B cell (primary cell): ENCODE measurements around the gene FBLN5. TPM values are rescaled to one million over a fixed set of nuclear protein-coding genes. Genes with fewer than 3 reads are reported as not detected.

Experiments used
- ATAC-seq: fragments of 200-7000 bp; cut with Tn5 transposase; one replicate; pipeline ENCODE4 v1.10.0; 2021; ENCODE audit warnings: low read depth, mild to moderate bottlenecking, moderate number of reproducible peaks, moderate library complexity
- CTCF ChIA-PET: fragments of 350-600 bp; sonication (Branson Sonifier 250); formaldehyde crosslinking; loops from one replicate; lab custom pipeline; 2021; ENCODE audit warnings: antibody characterized with exemption, inconsistent platforms; lab: Charles Lee
- POLR2A ChIA-PET: fragments of 350-600 bp; sonication (Branson Sonifier 250); formaldehyde crosslinking; loops from one replicate; lab custom pipeline; 2021; ENCODE audit warnings: antibody characterized with exemption; lab: Charles Lee
- DNase-seq: peaks from one replicate; pipeline ENCODE4 v3.0.0; 2013
- H2AFZ ChIP-seq: 2 replicates; pipeline ENCODE4 v1.6.1; 2012; ENCODE audit warnings: mild to moderate bottlenecking, low read depth, low read length; ENCODE audit not compliant: insufficient read depth, poor library complexity, severe bottlenecking
- H3K27ac ChIP-seq, 2 donors: 1 replicate in 1 of 2; 2 replicates in 1 of 2; pipeline ENCODE4 v1.5.1; 2012 to 2013; ENCODE audit warnings: low read length in 2 of 2, mild to moderate bottlenecking in 2 of 2, moderate library complexity in 1 of 2
- H3K27me3 ChIP-seq, 4 experiments: fragments of 200-600 bp in 1 of 4; sonication (generic) in 1 of 4; replicated peaks in 1 of 4; 1 replicate in 2 of 4; 2 replicates in 2 of 4; pipeline versions ENCODE4 v1.6.1 to v1.7.0; 2013 to 2016; ENCODE audit warnings: low read length in 3 of 4, mild to moderate bottlenecking in 2 of 4, mixed read lengths in 1 of 4, moderate library complexity in 1 of 4; ENCODE audit not compliant: insufficient read depth in 4 of 4, control insufficient read depth in 3 of 4; ENCODE audit errors: control extremely low read depth in 1 of 4
- H3K36me3 ChIP-seq, 2 experiments: replicated peaks in 1 of 2; 1 replicate in 1 of 2; 2 replicates in 1 of 2; pipeline versions ENCODE4 v1.6.1 to v1.7.1; 2013; ENCODE audit warnings: low read length in 1 of 2; ENCODE audit not compliant: insufficient read depth in 2 of 2, control insufficient read depth in 1 of 2; ENCODE audit errors: control extremely low read depth in 1 of 2, extremely low read depth in 1 of 2
- H3K4me1 ChIP-seq, 2 donors: fragments of 200-600 bp in 1 of 2; sonication (generic) in 1 of 2; 1 replicate in 1 of 2; 2 replicates in 1 of 2; pipeline versions ENCODE4 v1.5.1 to v1.6.1; 2013 to 2017; ENCODE audit warnings: low read length in 2 of 2; ENCODE audit not compliant: control insufficient read depth in 2 of 2, insufficient read depth in 2 of 2
- H3K4me2 ChIP-seq: replicated peaks from 2 replicates; pipeline ENCODE3; 2012; ENCODE audit warnings: mild to moderate bottlenecking, low read depth, low read length; ENCODE audit not compliant: poor library complexity, severe bottlenecking
- H3K4me3 ChIP-seq, 5 experiments: fragments of 200-600 bp in 1 of 5; sonication (generic) in 1 of 5; 1 replicate in 3 of 5; 2 replicates in 2 of 5; pipeline versions ENCODE4 v1.5.1 to v1.7.0; 2011 to 2016; ENCODE audit warnings: low read length in 4 of 5, mild to moderate bottlenecking in 4 of 5, low read depth in 2 of 5, control low read depth in 1 of 5, moderate library complexity in 1 of 5; ENCODE audit not compliant: insufficient read depth in 1 of 5; ENCODE audit errors: control extremely low read depth in 1 of 5, extremely low read depth in 1 of 5
- H3K79me2 ChIP-seq: fragments of 200-600 bp; sonication (generic); one replicate; pipeline ENCODE4 v1.6.0; 2016; ENCODE audit warnings: low read length; ENCODE audit not compliant: control insufficient read depth, insufficient read depth
- H3K9ac ChIP-seq: fragments of 200-600 bp; sonication (generic); 2 replicates; pipeline ENCODE4 v1.6.1; 2017; ENCODE audit warnings: mild to moderate bottlenecking, low read length, moderate library complexity
- H3K9me3 ChIP-seq, 3 donors: one replicate each; pipeline versions ENCODE4 v1.6.1 to v1.7.1; 2013; ENCODE audit warnings: low read length in 2 of 3; ENCODE audit not compliant: control insufficient read depth in 2 of 3, insufficient read depth in 1 of 3; ENCODE audit errors: control extremely low read depth in 1 of 3
- H4K20me1 ChIP-seq: 2 replicates; pipeline ENCODE4 v1.6.0; 2012; ENCODE audit warnings: mild to moderate bottlenecking, low read length; ENCODE audit not compliant: insufficient read depth, control insufficient read depth, poor library complexity, severe bottlenecking
- H3K27ac Mint-ChIP-seq: one replicate; pipeline ENCODE4 v1.8.0; 2021; ENCODE audit warnings: mixed read lengths
- H3K27me3 Mint-ChIP-seq: one replicate; pipeline ENCODE4 v1.8.0; 2021; ENCODE audit warnings: mixed read lengths
- H3K4me1 Mint-ChIP-seq: one replicate; pipeline ENCODE4 v1.8.0; 2021; ENCODE audit warnings: mixed read lengths
- H3K4me3 Mint-ChIP-seq: one replicate; pipeline ENCODE4 v1.8.0; 2021; ENCODE audit warnings: mixed read lengths
- H3K9me3 Mint-ChIP-seq: one replicate; pipeline ENCODE4 v1.8.0; 2022; ENCODE audit warnings: mixed read lengths; ENCODE audit not compliant: insufficient read depth
- EZH2 ChIP-seq: IDR thresholded peaks from 2 replicates; pipeline ENCODE4 v1.6.1; 2012; ENCODE audit warnings: borderline replicate concordance, low read depth, mild to moderate bottlenecking, moderate library complexity, low read length; ENCODE audit not compliant: insufficient read depth, poor library complexity, severe bottlenecking
- WGBS: methylation state at CpG from one replicate; pipeline ENCODE4 v1.1.5; 2013; ENCODE audit warnings: missing lambda C conversion rate; ENCODE audit not compliant: insufficient coverage; 5-methylcytosine and 5-hydroxymethylcytosine counted together
- intact Hi-C: fragments of 100-400 bp; cut with micrococcal nuclease; formaldehyde crosslinking; loops from one replicate; pipeline ENCODE4 v1.10.0; 2022
- polyA plus RNA-seq: library from polyadenylated mRNA; depleted of rRNA; stranded (reverse); fragments of >200 nt; gene quantifications from 2 replicates; pipeline ENCODE4 v1.2.3, GENCODE V29; 2012
- total RNA-seq, 2 donors: library from RNA; stranded (reverse); fragments of 120-200 nt in 1 of 2; gene quantifications; 1 replicate in 1 of 2; 2 replicates in 1 of 2; pipeline versions ENCODE4 v1.2.3 to v1.2.4, GENCODE V29; 2013 to 2022
- TF ChIP-seq, protein P1 (sequence below): fragments of 200-600 bp; IDR thresholded peaks from one replicate; pipeline ENCODE4 v1.8.0; 2022; ENCODE audit warnings: antibody characterized with exemption, mild to moderate bottlenecking

The FBLN5 gene
- total and polyA plus RNA-seq, 2 donors (not counting 1 experiment from before 2014, with no cell fraction given) = 0.31 to 0.37 TPM

DNA sequence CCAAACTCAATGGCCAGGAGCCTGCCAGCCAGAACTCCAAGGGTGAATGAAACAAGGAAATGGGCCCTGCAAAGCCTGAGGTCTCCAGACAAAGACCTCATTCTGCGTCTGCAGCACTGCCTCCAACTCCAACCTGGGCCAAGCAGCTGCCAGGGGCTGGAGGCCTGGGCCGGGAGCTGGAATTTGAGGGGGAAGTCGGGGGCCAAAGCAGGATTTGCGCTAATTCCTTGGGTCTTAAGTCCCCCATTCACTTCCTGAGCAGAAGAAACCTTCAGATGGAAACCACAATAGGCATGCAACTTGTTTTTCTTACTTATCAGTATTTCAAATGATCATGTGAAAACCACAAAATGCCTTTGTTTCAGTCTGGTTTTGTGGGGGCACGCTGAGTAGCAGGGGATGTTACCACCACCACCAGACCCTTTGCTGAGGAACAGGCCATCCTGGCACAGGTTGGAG, 57.2 kb downstream of the FBLN5 start:
- Histone ChIP-seq H3K9me3 (no peaks in the 10 kb centered on the region), H3K9ac (no peak overlapping the region), H3K36me3 (no peaks in the 10 kb centered on the region), H3K27me3 (peaks cover 0 to 5% (median 0%) of the 10 kb centered on the region in 4 experiments), H2AFZ (no peak overlapping the region), H3K4me3 (no peak overlapping the region), H4K20me1 (no peaks in the 10 kb centered on the region), H3K4me1 (no peaks in the 10 kb centered on the region), H3K27ac (no peak overlapping the region), H3K79me2 (no peaks in the 10 kb centered on the region), H3K4me2 (no peak overlapping the region)
- ChIA-PET POLR2A (no interaction called here), CTCF (no interaction called here)
- WGBS = 70% methylated on average over 2 of the region's 5 CpGs
- Mint-ChIP-seq H3K27ac (no peak overlapping the region), H3K27me3 (no peaks in the 10 kb centered on the region), H3K9me3 (no peaks in the 10 kb centered on the region), H3K4me3 (no peak overlapping the region), H3K4me1 (no peaks in the 10 kb centered on the region)
- no peak for TF ChIP-seq EZH2
- TF ChIP-seq, protein P1, sequence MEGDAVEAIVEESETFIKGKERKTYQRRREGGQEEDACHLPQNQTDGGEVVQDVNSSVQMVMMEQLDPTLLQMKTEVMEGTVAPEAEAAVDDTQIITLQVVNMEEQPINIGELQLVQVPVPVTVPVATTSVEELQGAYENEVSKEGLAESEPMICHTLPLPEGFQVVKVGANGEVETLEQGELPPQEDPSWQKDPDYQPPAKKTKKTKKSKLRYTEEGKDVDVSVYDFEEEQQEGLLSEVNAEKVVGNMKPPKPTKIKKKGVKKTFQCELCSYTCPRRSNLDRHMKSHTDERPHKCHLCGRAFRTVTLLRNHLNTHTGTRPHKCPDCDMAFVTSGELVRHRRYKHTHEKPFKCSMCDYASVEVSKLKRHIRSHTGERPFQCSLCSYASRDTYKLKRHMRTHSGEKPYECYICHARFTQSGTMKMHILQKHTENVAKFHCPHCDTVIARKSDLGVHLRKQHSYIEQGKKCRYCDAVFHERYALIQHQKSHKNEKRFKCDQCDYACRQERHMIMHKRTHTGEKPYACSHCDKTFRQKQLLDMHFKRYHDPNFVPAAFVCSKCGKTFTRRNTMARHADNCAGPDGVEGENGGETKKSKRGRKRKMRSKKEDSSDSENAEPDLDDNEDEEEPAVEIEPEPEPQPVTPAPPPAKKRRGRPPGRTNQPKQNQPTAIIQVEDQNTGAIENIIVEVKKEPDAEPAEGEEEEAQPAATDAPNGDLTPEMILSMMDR = no peak
- intact Hi-C loops = no loop called here
- DNase-seq = no peak
- ATAC-seq = no peak

GRCh38 chr14:91889477-91890211, 57.9 kb downstream of the FBLN5 start:
- H3K27me3 Mint-ChIP-seq = no peaks in the 10 kb centered on the region
- DNase-seq (no peak), ATAC-seq (no peak)
- H3K79me2 ChIP-seq = no peaks in the 10 kb centered on the region
- H4K20me1 ChIP-seq = no peaks in the 10 kb centered on the region
- 83% methylated on average over 12 of the region's 13 CpGs for WGBS
- no peak overlapping the region for H3K27ac Mint-ChIP-seq
- peaks cover 0 to 5% (median 0%) of the 10 kb centered on the region in 4 experiments for H3K27me3 ChIP-seq
- no peaks in the 10 kb centered on the region for H3K9me3 ChIP-seq
- POLR2A ChIA-PET = no interaction called here
- no peak overlapping the region for H3K4me3 Mint-ChIP-seq
- no peak overlapping the region for H3K4me2 ChIP-seq
- no peaks in the 10 kb centered on the region for H3K9me3 Mint-ChIP-seq
- intact Hi-C loops = no loop called here
- no peaks in the 10 kb centered on the region for H3K36me3 ChIP-seq
- H3K4me1 Mint-ChIP-seq = no peaks in the 10 kb centered on the region
- H3K4me1 ChIP-seq = no peaks in the 10 kb centered on the region
- TF ChIP-seq, protein P1 = no peak
- no peak for TF ChIP-seq EZH2
- H3K9ac ChIP-seq = no peak overlapping the region
- CTCF ChIA-PET = no interaction called here
- H3K4me3 ChIP-seq = no peak overlapping the region
- no peak overlapping the region for H2AFZ ChIP-seq
- no peak overlapping the region for H3K27ac ChIP-seq
